ENCODE measurements around the gene MFAP2. TPM values are rescaled to one million over a fixed set of nuclear protein-coding genes. Genes with fewer than 3 reads are reported as not detected.
A peak's percentile ranks its signal among the peaks of the same experiment; 100 is the strongest.

MFAP2 gene, protein sequence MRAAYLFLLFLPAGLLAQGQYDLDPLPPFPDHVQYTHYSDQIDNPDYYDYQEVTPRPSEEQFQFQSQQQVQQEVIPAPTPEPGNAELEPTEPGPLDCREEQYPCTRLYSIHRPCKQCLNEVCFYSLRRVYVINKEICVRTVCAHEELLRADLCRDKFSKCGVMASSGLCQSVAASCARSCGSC
- total RNA-seq = 10 to 100 TPM in 3 of 4 donors, 1 to 10 TPM in 1; 5.9 to 26.6 (median 13.5) TPM

DNA sequence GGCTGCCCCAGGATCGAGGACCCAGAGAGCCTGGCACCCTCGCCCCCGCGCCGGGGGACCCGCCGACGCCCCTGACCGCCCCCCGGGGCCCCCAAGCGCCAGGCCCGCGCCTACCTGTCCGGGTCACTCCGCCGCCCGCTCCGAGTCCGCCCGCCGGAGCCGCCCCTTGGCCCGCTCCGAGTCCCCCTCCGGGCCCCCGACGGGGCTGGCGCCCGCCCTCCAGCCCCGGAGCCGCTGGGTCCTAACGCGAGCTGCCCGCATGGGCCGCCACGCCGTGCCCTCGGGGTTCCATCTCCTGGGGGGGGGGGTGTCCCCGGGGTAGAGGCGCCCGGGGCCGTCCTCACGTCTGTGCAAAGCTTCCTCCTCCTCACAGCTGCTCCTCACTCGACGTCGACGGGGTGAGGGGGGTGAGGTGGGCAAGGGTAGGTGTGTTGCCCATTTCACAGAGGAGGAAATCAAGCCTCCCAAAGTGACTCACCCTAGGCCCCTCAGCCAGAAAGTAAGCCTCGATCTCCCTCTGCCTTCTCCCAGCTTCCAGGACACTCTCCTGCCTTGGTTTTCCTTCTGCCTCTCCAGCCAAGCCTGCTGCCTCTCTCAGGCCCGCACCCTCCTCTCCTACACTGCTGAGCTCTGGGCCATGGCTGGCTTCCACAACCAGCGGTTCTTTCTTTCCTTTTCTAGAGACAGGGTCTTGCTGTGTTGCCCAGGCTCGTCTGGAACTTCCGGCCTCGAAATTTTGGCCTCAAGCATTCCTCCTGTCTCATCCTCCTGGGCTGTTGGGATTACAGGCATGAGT lies at the start of gene MFAP2:
MFAP2 (minus strand) TSS at position 148 of the 796 bp plus-strand sequence. CDS start 2,347 bp downstream, outside the sequence.
- Histone ChIP-seq H3K4me3 (peak within 1 kb of the TSS; percentile 25 to 60 (median 31)), H3K9me3 (no peaks in the 10 kb centered on the region)
- 10 to 12% methylated on average over 37 to 44 of the region's 53 CpGs for WGBS, 2 donors

DNA sequence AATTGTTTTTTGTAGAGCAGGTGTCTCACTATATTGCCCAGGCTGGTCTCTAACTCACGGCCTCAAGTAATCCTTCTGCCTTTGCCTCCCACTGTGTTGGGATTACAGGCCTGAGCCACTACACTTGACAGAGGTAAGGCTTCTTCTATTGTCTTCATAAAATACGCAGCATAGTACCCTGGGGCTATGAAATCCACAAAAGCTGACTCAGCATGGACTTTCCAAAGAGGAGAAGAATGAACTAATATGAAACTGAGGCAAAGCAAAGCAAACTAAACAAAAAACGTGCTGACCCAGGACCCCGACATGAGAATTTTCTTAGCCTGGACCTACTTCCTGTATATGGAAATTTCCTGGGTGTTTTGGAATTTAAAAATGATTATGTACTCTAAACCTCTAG lies 49.8 kb upstream of the MFAP2 start:
- Histone ChIP-seq H3K4me1 (peaks cover 0 to 19% (median 0%) of the 10 kb centered on the region in 4 donors), H3K27me3 (no peaks in the 10 kb centered on the region), H3K4me3 (no peak overlapping the region), H3K36me3 (peaks cover 0 to 52% (median 26%) of the 10 kb centered on the region in 3 donors), H3K9me3 (no peaks in the 10 kb centered on the region), H3K27ac (no peak overlapping the region)
- no peak for DNase-seq (ENCODE audit: low spot score in 2 of 2)
- TF ChIP-seq EP300 (IDR thresholded peaks at IDR 0.05) = no peak
- WGBS, 2 donors = 68 to 72% methylated on average over 4 of the region's 4 CpGs

More for the DNA sequence above, at the start of gene MFAP2:
- Histone ChIP-seq H3K4me1 (peaks cover 0 to 47% (median 4%) of the 10 kb centered on the region in 4 donors), H3K27ac (peak within 1 kb of the TSS; percentile 31 to 85 (median 67)), H3K36me3 (peaks cover 0 to 11% (median 0%) of the 10 kb centered on the region in 3 donors), H3K27me3 (peaks cover 0 to 18% of the 10 kb centered on the region in 2 donors)
- DNase-seq (ENCODE audit: low spot score in 2 of 2) = no peak
- TF ChIP-seq, protein P1, sequence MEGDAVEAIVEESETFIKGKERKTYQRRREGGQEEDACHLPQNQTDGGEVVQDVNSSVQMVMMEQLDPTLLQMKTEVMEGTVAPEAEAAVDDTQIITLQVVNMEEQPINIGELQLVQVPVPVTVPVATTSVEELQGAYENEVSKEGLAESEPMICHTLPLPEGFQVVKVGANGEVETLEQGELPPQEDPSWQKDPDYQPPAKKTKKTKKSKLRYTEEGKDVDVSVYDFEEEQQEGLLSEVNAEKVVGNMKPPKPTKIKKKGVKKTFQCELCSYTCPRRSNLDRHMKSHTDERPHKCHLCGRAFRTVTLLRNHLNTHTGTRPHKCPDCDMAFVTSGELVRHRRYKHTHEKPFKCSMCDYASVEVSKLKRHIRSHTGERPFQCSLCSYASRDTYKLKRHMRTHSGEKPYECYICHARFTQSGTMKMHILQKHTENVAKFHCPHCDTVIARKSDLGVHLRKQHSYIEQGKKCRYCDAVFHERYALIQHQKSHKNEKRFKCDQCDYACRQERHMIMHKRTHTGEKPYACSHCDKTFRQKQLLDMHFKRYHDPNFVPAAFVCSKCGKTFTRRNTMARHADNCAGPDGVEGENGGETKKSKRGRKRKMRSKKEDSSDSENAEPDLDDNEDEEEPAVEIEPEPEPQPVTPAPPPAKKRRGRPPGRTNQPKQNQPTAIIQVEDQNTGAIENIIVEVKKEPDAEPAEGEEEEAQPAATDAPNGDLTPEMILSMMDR (IDR thresholded peaks at IDR 0.05) = no peak
- TF ChIP-seq EP300 (IDR thresholded peaks at IDR 0.05) (no peak), POLR2A (IDR thresholded peaks at IDR 0.05) (no peak)

DNA sequence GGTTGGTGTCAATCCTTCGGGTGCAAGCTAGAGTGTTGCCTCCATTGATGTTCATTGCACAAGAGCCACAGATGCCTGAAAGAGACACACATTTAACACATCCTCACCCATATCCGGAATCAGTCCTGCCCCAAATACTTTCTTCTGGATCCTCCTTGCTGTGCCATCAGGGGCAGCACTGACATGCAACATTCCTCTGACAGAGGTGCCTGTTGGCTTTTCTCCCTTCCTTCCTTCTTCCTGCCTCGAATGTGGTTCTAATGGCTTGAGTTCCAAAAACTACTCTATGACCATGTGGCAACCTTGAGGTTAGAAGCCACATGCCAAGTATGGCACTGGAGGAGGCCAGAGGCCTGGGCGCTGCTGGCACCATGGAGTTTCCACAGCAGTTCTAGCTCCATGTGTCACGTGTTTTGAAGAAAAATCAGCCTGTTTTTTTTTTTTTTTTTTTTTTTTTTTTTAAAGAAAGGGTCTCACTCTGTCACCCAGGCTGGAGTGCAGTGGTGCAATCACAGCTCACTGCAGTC lies 48.3 kb upstream of the MFAP2 start:
- no peak for DNase-seq (ENCODE audit: low spot score in 2 of 2)
- Histone ChIP-seq H3K27me3 (no peaks in the 10 kb centered on the region), H3K9me3 (no peaks in the 10 kb centered on the region), H3K27ac (no peak overlapping the region), H3K4me1 (peaks cover 0 to 19% (median 0%) of the 10 kb centered on the region in 4 donors), H3K4me3 (no peak overlapping the region), H3K36me3 (peaks cover 0 to 67% (median 26%) of the 10 kb centered on the region in 3 donors)
- WGBS, 2 donors = 66 to 69% methylated on average over 5 of the region's 5 CpGs
- TF ChIP-seq EP300 (IDR thresholded peaks at IDR 0.05) (no peak), POLR2A (IDR thresholded peaks at IDR 0.05) (no peak)
- TF ChIP-seq, protein P1 (IDR thresholded peaks at IDR 0.05) = no peak

DNA sequence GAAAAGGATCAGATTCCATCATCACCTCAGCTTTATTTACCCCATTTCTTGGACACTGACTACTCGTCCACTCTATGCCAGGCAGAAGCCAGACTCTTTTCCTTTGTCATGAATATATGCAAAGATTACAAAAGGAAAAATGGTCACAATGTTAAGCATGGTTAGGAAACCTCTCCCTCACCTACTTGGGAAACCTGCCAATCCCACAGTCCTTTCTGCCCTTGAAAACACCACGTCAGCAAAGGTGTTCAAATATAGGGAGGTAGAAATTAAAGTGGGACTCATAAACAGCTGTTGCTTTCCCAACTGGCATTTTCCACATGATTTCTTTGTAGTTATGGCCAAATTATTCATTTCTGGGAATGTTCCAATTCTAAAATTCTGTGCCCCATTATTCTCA lies 47.5 kb upstream of the MFAP2 start:
- Histone ChIP-seq H3K36me3 (peaks cover 0 to 72% (median 20%) of the 10 kb centered on the region in 3 donors), H3K27ac (peak overlapping the region in 1 of 4 donors; percentile 23), H3K4me3 (no peak overlapping the region), H3K27me3 (no peaks in the 10 kb centered on the region), H3K4me1 (peaks cover 0 to 19% (median 0%) of the 10 kb centered on the region in 4 donors), H3K9me3 (no peaks in the 10 kb centered on the region)
- TF ChIP-seq EP300 (IDR thresholded peaks at IDR 0.05) (no peak), POLR2A (IDR thresholded peaks at IDR 0.05) (no peak)
- TF ChIP-seq, protein P1 (IDR thresholded peaks at IDR 0.05) = no peak
- 44% methylated on average over 2 of the region's 2 CpGs for WGBS, 2 donors
- no peak for DNase-seq (ENCODE audit: low spot score in 2 of 2)

DNA sequence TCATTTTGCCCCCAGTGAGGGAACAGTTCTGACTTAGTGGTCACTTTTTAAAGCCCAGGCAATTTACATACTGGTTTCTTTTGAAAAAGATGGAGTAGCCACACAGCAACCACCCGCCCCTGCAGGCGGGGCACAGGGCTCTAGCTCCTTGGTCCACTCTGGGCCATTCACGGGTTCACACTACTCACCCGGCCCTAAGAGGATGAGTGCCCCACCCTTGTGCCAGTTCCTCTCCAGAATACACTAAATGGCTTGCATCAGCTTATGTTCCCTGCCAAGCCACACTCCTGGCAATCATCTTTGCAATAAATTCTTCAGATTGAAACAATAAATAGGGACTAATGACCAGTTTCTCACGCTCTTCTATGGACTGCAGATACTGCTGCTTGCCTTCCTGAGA lies 47.0 kb upstream of the MFAP2 start:
- H3K9me3 ChIP-seq = no peaks in the 10 kb centered on the region
- H3K27ac ChIP-seq = peak overlapping the region in 1 of 4 donors; percentile 23
- H3K27me3 ChIP-seq = no peaks in the 10 kb centered on the region
- H3K4me3 ChIP-seq = no peak overlapping the region
- 47 to 57% methylated on average over 5 of the region's 5 CpGs for WGBS, 2 donors
- TF ChIP-seq EP300 (IDR thresholded peaks at IDR 0.05) = peak in 1 of 2 donors; percentile 32
- no peak for TF ChIP-seq POLR2A (IDR thresholded peaks at IDR 0.05)
- H3K36me3 ChIP-seq = peaks cover 0 to 72% (median 20%) of the 10 kb centered on the region in 3 donors
- H3K4me1 ChIP-seq = peaks cover 0 to 19% (median 0%) of the 10 kb centered on the region in 4 donors
- peak in 1 of 2 donors; percentile 25 for DNase-seq (ENCODE audit: low spot score in 2 of 2)

Data from tibial nerve (tissue), 4 donors.